ENCODE measurements around the gene PEX5L. TPM values are rescaled to one million over a fixed set of nuclear protein-coding genes. Genes with fewer than 3 reads are reported as not detected.

Gene PEX5L
- total and polyA plus RNA-seq, 12 donors: 0.01 to 0.94 (median 0.36) TPM; not detected in 3

GRCh38 chr3:179801856-179802255 is 234.9 kb downstream of the PEX5L start:
- Histone ChIP-seq H3K36me3 (no peaks in the 10 kb centered on the region), H3K9me3 (no peaks in the 10 kb centered on the region), H3K4me3 (no peak overlapping the region), H3K27ac (no peak overlapping the region), H3K4me1 (no peaks in the 10 kb centered on the region), H3K27me3 (no peaks in the 10 kb centered on the region)
- no peak for ATAC-seq
- TF ChIP-seq CTCF (IDR thresholded peaks at IDR 0.05): no peak
- WGBS, 2 donors: 90 to 91% methylated on average over 4 of the region's 4 CpGs
- intact Hi-C loops (cut with DNase I): no loop called here
- DNase-seq: no peak

GRCh38 chr3:179801263-179801662 is 235.5 kb downstream of the PEX5L start:
- Histone ChIP-seq H3K4me1 (no peaks in the 10 kb centered on the region), H3K9me3 (no peaks in the 10 kb centered on the region), H3K27ac (no peak overlapping the region), H3K36me3 (no peaks in the 10 kb centered on the region), H3K4me3 (no peak overlapping the region), H3K27me3 (no peaks in the 10 kb centered on the region)
- ATAC-seq (peak in 1 of 8 donors; percentile 33), DNase-seq (no peak)
- intact Hi-C loops (cut with DNase I): no loop called here
- TF ChIP-seq CTCF (IDR thresholded peaks at IDR 0.05): no peak

- H3K27me3 ChIP-seq: no peaks in the 10 kb centered on the region
- intact Hi-C loops (cut with DNase I): no loop called here
- DNase-seq: no peak
- H3K9me3 ChIP-seq: no peaks in the 10 kb centered on the region
- WGBS, 2 donors: 82 to 85% methylated on average over 1 of the region's 1 CpG
- peaks cover 0 to 5% (median 0%) of the 10 kb centered on the region in 9 donors for H3K4me1 ChIP-seq
- H3K4me3 ChIP-seq: no peak overlapping the region
- H3K36me3 ChIP-seq: no peaks in the 10 kb centered on the region
- TF ChIP-seq CTCF (IDR thresholded peaks at IDR 0.05): no peak
- H3K27ac ChIP-seq: no peak overlapping the region
- ATAC-seq: no peak
Observed at GRCh38 chr3:179797192-179797591, 239.5 kb downstream of the PEX5L start.

DNA sequence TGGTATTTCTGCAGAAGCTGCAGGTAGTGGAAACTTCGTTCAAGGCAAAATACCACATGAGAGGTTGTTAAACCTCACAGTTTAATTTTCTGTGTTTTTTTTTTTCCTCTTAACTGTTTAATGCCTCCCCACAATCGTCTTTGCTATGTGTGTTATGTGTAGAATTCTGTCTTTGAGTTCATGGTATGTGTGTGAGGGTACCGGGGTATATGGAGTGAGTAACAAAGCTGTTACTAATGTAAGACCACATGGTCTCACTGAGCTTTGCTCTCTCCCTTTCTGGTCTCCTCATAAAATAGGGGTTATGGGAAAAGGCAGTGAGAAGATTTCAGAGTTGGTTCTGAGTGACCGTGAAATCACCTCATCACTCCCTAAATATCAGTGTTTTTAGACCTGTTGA is 240.3 kb downstream of the PEX5L start:
- Histone ChIP-seq H3K4me1 (peaks cover 0 to 5% (median 0%) of the 10 kb centered on the region in 9 donors), H3K9me3 (no peaks in the 10 kb centered on the region), H3K27me3 (no peaks in the 10 kb centered on the region), H3K27ac (no peak overlapping the region), H3K36me3 (no peaks in the 10 kb centered on the region), H3K4me3 (no peak overlapping the region)
- no peak for DNase-seq
- TF ChIP-seq CTCF (IDR thresholded peaks at IDR 0.05): no peak
- no peak for ATAC-seq
- WGBS, 2 donors: 72 to 78% methylated on average over 4 of the region's 4 CpGs
- intact Hi-C loops (cut with DNase I): no loop called here

Measured in heart right ventricle (tissue), 16 donors.